HG02840 (cell line): ENCODE data around the gene HCLS1.

Experiments
- ATAC-seq: cut with Tn5 transposase; IDR thresholded peaks from one replicate; pipeline ENCODE4 v1.9.1; 2021; ENCODE audit warnings: mild to moderate bottlenecking, moderate library complexity, moderate number of reproducible peaks; ENCODE audit not compliant: unreplicated experiment, low FRiP score

HCLS1 gene

DNA sequence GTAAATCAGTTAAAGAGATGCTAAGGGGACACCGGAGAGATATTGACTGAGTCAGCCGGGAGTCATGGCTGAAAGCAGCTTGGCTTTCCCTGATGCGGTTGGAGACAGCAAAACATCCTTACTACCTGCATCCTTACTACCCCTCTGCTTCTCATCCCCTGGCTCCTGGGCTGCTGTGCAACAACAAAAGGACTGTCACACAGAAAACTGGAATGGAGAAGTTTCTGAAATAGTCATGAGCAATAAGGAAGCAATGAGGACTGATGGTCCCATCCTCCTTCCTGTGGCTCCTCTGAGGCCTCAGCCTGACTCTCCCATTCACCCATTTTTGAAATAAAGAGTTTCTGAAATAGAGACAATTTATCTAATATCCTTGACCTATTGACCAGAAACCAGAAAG lies 1.1 kb downstream of the HCLS1 start:
- no peak for ATAC-seq

- ATAC-seq, result no peak
Measured at GRCh38 chr3:121658716-121659435, 1.8 kb downstream of the HCLS1 start.

DNA sequence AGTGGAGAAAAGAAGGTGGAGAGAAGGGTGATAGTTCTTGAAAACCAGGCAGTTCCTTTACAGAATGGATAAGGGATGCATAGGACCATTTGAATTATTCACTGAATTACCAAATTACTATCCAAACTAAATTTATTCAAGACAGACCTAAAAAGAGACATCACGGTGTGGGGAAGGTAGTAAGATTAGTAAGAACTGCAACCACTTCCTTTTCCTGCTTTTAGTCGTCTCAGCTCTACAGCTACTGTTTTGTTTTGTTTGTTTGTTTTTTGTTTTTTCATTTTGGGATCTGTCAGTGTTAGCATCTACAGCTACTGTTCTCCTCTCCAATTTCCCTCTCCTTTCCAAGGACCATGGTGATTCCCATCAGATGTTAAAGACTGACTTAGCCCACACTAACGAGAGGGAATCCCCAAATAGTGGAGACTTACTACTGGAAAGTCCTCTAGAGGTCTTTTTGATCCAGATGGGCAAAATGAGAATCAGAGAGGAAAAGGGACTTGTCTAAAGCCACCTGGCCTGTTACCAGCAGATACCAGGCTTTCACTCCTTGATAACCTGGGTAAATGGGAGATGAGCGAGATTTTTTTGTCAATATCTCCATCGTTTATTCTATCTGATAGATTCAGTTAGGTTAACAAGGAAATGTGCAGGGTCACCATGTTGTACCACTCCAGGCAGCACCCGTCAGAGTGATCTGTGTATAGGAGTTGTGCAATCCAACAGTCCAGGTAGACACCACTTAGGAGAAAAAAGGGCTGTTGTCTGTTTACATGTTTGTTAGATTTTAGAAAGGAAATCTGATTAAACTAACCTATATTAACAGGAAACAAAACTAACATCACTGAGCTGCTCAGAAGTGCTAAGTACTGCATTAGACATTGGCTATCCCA lies 6.0 kb downstream of the HCLS1 start:
- ATAC-seq, result peak; percentile 70

DNA sequence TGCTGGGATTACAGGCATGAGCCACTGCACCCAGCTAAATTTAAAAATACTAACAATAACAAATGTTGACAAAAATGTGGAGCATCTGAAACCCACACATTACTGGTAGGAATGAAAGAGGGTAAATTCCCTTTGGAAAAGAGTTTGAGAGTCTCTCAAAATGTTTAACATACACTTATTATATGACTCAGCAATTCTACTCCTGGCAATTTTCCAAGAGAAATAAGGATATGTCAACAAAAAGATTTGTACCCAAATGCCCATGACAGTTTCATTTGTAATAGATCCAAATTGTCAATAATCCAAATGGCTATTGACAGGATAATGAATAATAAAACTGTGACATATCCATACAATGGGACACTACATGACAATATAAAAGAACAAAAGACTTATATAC lies 9.0 kb downstream of the HCLS1 start:
- ATAC-seq, result no peak

GRCh38 chr3:121649645-121650044 lies 11.1 kb downstream of the HCLS1 start:
- no peak for ATAC-seq

- no peak for ATAC-seq
Measured at GRCh38 chr3:121648219-121648958, 12.3 kb downstream of the HCLS1 start.

DNA sequence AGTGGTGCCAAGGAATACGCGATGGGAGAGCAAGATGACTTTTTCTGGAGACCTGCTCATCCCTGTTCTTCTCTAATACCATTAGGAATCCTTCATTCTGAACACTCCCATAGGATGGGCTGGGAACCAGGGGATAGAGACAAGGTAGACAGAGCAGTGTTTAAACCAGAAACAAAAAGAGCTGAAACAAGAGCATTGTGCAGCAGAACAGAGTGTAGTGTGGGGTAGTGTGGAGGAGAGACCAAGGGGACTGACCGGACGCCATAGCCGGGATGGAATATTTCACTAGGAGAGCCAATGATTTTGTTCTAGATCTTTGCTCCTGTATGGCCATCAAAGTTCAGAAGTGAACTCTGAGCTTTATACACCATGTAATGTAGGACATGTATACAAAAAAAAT lies 15.6 kb downstream of the HCLS1 start:
- ATAC-seq, result no peak

DNA sequence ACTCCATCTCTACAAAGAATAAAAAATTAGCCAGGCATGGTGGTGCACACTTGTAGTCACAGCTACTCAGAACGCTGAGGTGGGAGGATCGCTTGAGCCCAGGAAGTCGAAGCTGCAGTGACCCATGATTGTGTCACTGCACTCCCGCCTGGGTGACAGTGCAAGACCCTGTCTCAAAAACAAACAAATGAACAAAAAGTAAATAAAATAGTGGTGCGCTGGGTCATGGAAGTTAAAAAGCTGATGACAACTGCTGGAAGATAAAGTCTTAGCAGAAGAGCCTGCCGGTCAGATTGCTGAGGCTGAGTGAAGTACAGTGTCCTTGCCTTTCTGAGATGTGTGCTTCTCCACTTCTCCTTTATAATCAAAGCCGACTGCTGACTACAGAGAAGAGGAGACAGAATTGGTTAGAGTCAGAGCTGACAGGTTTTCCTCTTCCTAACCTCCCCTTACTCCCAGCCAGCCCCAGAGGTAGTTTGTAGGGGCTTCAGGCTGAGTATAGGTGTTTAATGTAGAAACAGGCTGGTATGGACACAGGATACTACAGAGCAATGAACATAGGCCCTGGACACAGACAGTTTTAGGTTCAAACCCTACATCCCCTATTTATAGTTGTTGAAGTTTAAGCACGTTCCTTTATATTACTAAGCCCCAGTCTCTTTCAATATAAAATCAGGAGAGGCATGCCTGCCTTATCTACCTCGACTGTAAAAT lies 17.9 kb downstream of the HCLS1 start:
- ATAC-seq, result no peak

DNA sequence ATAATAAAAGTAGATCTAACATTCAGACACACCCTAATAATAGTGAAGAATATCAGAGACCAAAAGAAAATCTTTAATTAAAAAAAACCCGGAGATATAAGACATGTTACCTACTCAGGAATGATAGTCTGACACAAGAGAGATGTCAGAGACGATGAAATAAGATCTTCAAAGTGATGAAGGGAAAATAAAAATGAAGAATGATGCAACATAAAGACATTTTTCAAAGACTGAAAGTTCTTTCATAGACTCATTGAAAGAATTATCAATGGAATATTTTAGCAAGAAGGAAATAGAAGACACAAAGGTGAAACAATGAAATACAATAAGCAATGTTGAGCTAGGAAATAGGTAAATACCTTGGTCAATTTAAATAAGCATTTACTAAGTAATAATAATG lies 19.6 kb downstream of the HCLS1 start:
- no peak for ATAC-seq

- ATAC-seq, result no peak
Measured at GRCh38 chr3:121637922-121638321, 22.8 kb downstream of the HCLS1 start.

DNA sequence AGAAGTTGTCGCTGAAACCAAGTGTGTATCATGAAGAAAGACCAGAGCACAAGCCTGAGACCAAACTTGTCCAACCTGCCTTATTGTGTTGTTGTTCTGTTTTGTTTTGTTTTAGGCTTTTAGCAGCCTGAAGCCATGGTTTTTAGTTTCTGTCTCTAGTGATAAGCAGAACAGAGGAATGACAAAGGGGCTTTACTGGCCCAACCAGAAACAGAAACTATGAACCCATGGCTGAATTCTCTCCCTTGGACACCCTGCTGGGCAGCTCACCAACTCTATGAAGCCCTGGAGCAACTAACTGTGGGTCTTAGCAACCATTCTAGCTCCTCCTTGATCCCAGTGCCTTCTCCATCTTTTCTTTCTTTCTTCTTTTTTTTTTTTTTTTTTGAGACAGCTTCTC lies 30.3 kb downstream of the HCLS1 start:
- ATAC-seq, result no peak

DNA sequence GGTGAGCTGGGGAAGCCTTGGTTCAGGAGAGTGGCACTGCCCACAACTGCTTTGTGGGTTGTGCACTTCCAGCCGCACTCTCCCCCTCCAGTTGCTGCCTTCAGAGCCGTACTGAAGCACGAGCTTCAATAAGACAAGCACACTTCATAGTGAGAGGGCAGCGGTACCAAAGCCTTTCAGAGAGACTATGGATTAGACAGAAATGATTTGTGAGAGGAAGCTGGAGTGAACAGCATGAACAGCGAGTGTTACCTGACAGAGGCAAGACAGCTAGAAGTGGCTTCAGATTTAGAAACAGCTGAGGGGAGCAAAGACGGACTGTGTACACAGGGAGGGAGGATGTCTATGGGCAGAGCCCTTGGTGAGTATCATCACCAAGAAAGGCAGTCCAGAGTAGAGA lies 31.1 kb downstream of the HCLS1 start:
- ATAC-seq, result no peak

DNA sequence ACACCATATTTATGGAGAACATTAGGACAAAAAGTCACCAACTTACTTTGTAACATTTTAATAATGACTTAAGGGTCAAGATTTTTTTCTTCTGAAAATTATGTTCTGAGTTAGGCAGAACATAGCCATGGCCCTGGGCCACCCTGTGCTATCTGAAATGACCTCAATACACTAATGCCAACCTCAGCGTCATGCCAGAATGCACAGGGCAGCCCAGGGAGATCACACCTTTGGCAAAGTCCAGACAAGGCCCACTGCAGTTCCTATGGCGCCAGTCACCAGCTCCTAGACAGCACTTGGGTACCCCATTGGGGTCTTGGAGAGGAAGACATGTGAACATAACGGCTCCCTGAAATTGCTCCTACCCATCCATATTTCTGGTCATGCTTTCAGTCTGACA lies 33.1 kb downstream of the HCLS1 start:
- no peak for ATAC-seq

DNA sequence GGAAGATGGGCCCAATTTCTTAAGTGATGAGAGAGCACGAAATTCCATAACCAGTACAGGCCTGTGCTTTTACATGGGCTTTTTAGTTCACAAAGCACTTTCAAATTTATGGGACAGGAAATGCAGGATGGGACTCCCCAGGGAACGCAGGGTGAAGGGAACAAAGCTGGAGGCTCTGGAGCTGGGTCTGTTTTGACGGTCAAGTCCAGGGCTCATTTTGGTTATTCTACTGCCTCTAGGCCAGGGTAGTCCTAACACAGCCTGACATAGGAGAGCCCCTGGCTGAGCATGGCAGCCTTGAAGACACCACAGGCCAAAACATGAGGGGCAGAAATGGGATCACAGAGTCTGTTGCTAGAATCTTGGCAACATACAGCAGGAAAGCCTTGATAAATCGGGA lies 33.5 kb downstream of the HCLS1 start:
- ATAC-seq, result no peak

DNA sequence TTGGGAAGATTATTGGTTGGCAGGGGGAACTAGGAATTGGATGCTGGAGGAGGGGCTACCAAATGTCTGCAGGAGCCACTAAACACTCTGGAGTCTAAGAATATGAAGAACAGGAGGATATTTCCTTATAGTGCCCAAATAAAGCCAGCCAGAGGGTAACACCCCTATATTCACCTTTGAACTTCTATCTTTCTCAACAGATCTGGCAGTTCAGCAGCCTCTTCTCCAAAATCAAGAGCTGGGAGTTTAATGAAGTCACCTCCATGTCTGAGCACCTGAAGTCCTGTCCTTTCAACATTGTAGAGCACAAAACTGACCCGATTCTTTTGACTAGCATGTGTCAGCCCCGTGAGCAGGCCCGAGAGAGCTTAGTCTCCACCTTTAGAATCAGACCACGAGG lies 34.2 kb downstream of the HCLS1 start:
- ATAC-seq, result no peak

DNA sequence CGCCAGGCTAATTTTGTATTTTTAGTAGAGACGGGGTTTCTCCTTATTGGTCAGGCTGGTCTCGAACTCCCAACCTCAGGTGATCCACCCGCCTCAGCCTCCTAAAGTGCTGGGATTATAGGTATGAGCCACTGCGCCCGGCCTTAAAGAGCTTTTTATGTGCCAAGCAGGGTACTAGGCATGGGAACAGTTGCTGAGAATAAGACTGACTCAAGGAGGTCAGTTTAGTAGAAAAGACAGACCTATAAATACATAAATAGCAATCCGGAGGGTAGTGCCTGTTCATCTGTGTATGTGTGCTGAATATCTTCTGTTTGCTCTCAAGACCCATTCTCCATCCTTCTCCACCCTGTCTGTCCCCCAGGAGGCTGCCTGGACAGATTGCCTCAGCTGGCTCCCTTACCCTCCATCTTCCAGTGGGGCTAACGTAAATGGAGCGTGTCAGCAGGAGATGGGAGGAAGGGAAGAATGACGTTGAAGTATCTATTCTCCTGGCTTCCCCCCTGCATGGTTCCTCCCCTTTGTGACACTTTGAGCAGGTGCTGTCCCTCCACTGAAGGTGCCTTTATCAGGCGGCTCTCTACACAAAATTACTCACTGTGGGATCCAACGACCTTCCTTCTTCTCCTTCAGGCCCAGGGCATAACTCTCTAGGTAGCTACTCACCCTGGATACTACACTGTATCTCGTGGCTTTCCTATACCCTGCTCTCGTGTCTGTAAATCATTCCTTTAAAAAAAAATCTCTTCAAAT lies 36.4 kb downstream of the HCLS1 start:
- no peak for ATAC-seq

GRCh38 chr3:121621491-121621890 lies 39.2 kb downstream of the HCLS1 start:
- no peak for ATAC-seq

- no peak for ATAC-seq
Measured at GRCh38 chr3:121619691-121620090, 41.0 kb downstream of the HCLS1 start.

GRCh38 chr3:121606106-121606505 lies 54.6 kb downstream of the HCLS1 start:
- no peak for ATAC-seq

DNA sequence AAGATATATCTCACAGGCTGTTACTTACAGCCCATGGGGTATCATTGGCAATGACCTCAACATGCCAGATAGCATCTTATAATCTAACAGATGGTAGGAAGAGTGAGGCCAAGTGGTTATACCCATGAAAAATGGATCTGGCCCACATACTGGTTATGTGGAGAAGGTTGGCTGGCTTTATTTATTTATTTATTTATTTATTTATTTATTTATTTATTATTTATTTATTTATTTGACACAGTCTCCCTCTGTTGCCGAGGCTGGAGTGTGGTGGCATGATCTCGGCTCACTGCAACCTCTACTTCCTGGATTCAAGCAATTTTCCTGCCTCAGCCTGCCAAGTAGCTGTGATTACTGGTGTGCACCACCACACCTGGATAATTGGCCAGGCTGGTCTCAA lies 55.9 kb downstream of the HCLS1 start:
- ATAC-seq, result no peak
